TTC549 (cell line): ENCODE results near the gene MAPKAPK2.

ENCODE experiments used
- FAIRE-seq: peaks from 2 replicates; lab custom pipeline; 2012; peaks lifted over from hg19 to GRCh38; lab: Jason Lieb, UNC

The MAPKAPK2 gene

DNA sequence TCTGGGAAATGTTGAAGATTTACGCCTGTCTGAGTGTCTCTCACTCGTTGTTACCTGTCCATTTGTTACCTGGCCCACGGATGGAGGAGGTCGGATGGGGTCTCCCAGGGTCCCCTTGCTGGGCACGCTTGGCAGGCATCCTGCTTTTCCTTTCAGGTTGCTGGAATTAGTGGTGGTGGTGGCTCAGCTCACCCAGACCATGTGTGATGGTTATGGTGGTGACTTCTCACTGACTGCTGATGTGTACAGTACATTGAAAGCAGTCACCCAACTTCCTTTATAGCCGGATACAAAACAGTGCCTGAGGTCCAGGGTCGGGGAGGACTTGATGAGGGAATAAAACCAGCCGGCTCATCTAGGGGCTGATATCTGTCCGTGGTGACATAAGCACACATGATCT is 19.5 kb downstream of the MAPKAPK2 start:
- FAIRE-seq = no peak

DNA sequence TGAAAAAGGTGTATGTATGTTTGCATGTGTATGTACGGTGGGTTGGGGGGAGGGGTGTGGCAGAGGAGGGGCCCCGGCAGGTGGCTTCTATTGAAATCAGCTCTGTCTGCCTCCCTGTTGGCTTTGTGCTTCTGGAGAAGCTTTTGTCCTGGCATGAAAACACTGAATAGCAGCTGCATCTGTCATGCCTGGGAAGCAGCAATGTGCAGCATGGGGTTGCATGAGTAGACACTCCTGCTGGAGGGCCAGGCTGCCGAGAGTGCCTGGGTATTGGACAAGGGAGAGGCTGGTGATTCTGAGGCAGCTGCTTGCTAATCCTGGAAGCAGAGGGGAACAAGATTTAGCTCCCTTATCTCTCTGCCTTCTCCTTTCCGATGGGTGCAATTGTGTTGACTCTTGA is 20.5 kb downstream of the MAPKAPK2 start:
- FAIRE-seq = no peak

DNA sequence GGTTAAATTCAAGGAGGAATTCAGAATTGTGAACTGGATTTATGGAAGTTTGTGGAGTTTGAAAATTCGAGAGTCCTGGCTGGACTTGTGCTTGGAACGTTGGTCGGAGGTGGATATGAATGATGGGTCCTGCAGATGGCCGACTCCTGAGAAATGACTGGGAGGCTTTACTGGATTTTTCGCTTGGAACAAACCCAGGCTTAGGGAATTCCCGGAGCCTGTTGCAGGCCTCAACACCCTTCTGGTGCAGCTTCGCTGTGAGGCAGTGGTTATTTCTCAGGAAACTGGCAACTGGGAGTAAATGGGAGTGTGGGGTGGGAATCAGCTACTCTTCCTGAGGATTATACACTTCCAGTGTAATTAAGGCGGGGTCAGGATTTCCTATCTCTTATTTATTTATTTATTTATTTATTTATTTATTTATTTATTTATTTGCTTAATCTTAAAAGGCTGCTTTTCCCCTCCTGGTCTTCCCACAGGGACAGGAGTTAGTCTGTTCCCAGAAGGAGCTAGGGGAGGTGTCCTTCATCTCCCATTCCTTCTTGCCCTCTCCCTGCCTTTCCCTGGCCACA is 21.1 kb downstream of the MAPKAPK2 start:
- FAIRE-seq = no peak

DNA sequence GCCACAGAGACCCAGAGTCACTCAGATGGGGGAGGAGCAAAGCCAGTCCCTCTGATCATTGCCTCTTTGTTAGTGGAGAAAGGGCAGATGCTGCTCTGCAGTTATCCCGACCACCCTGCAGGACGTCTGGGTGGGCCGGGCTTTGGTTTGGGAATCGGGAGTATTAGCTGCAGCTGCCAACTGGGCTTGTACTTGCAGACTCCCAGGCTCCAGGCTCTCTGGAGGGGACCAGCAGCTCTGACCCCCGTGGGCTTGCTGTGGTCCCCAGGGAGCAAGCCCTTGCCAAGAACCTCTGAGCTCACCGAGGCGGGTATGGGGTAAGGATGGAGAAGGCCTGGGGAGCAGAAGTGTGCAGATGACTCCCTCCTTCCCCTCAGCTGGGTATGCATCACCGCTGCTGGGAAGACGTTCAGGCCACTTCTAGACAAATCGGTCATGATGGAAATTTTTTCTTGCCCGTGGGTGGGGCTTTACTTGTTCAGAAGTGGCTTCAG is 21.6 kb downstream of the MAPKAPK2 start:
- FAIRE-seq = no peak

DNA sequence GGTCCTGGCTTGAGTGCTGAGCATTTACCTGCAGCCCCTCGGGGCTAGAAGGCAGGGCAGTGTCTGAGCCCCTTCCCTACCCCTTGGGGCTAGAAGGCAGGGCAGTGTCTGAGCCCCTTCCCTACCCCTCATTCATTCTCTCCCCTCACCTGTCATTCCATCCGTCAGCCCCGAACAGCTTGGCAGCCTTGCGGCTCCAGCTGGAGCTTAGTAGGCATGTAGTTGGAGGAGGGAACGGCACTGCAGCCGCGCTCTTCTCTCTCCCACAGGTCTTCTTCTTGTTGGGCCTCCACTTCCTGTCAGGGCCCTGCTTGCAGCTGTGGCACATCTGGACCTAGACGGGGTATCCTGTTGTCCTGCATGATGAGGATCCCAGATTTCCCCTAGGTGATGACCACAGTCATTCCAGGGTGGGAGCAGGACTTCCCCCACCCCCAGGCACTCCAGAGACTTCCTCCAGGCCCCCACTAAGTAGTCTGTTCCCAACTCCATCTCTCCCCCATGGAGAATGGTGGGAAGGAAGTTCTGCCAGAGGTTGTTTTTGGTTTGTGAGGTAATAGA is 22.2 kb downstream of the MAPKAPK2 start:
- FAIRE-seq = no peak

DNA sequence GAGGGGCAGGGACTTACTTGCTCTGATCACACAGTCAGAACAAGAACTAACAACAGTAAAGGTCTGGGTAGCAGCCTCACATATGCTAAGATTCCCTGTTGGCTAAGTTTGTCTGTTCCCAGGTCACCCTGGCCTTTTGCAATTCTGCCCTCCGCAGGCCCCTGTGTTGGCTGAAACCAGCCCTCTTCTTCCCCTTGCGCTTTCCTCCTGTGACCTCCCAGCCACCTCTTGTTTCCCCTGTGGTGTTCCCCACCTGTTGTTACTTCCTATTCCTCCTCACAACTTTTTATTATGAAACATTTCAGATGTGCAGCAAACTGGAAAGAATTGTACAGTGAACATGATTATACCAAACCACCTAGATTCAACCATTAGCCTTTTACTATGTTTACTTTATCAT is 23.4 kb downstream of the MAPKAPK2 start:
- FAIRE-seq = no peak

DNA sequence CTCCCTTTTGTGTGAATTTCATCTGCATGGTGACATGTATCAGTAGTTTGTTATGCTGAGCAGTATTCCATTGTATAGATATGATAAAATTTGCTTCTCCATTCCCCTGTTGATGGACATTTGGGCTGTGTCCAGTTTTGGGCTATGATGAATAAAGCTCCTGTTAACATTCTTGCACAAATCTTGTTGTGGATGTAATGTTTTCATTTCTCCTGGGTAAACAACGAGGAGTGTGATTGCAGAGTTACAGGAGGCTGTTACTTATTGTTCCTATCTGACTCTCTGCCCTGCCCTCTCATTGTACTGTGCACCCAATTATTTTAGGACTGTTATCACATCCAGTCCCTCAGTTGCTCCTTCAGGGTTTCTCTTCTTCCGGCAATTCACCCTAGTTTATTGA is 24.2 kb downstream of the MAPKAPK2 start:
- FAIRE-seq = no peak

DNA sequence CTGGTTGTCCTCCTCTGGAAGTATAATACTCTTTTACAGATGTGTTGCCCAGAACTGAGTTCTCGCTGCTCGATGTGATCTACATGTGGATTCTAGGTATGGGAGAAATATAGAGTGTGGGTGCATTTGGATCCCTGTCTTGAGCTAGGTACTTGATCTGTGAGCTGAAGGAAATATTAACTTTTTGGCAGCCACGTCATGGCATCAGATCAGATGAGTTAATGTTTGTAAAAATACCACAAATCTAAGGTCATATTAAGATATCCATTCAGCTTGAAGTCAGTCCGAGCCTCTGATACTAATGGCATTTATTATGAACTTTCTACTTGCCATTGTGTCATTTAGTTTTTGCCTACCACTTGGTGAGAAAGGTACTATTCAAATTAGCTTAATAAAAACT is 24.6 kb downstream of the MAPKAPK2 start:
- FAIRE-seq = no peak

DNA sequence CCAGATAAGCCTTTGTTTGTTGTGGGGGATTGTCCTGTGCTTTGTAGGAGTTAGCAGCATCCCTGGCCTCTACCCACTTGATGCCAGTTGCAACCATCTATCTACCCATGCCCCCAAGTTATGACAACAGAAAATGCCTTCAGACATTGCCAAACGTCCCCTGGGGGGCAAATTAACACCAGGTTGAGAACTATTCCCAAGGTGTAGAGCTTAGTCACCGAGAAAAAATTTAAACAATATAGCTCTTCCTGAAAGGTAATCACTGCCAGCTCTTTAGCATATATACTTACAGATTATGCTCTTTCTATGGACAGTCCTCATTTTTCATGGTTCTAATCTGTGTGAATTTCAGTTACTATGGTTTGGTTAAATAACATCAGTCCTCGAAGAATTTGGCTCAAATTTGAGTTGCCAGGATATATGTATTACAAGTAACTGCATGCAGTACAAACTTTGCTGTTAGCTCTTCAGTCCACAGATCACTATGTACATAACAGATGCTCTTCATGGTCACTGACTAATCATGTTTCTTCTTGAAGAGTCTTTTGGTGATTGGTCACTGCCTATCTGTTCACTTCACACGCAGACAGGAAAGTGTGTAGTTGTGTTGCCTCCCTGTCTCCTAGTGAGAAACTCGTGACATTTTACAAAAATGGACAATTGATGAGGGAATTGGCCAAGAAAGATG is 25.2 kb downstream of the MAPKAPK2 start:
- FAIRE-seq = no peak

DNA sequence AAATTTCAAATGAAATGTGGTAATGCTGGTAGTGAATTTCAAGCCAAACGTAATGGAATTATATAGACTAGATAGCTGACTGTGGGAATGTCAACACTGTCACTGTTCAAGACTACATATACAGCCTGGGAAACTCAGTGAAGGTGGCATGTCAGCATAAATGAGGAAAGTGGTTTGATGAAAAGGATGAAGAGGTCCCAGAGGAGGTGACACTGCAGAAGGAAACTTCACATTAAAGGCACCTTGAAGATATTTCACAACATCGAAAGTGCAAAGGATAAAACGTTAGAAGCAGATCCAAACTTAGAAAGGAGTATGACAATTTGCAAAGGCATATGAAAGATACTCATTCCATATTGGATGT is 25.7 kb downstream of the MAPKAPK2 start:
- no peak for FAIRE-seq

DNA sequence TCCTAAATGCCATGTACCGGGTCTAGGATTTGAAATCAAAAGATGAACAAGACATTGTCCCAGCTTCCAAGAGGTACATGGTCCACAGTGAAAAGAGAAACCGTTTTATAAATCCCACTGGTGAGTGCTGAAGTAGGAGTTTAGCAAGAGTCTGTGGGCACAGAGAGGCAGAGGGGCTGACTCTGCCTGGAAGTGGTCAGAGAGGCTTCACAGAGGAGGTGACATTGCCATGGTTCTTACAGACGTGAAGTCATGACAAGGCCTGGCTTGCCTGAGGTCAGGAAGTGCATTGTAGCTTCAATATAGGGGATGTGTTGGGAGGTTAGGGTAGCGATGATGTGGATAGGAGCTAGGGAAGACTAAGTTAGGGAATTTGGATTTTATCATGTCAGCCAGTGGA is 28.4 kb downstream of the MAPKAPK2 start:
- no peak for FAIRE-seq

DNA sequence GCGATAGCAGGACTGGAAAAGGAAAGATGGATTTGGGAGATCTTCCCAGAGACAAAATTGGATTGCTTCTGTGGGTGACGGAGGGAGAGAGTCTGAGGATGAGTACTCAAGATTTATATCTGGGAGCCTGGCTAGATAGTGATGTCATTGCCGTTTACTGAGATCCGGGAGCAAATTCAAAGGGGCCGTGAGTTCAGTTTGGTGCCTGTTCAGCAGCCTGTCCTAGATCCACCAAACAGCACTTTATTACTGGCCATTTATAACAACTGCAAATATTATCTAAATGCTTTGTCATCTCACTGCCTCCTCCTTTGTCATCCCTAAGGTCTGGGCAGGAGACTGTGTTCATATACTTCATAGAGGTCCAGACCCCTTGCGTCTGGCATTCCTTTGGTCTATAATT is 29.2 kb downstream of the MAPKAPK2 start:
- FAIRE-seq = no peak

DNA sequence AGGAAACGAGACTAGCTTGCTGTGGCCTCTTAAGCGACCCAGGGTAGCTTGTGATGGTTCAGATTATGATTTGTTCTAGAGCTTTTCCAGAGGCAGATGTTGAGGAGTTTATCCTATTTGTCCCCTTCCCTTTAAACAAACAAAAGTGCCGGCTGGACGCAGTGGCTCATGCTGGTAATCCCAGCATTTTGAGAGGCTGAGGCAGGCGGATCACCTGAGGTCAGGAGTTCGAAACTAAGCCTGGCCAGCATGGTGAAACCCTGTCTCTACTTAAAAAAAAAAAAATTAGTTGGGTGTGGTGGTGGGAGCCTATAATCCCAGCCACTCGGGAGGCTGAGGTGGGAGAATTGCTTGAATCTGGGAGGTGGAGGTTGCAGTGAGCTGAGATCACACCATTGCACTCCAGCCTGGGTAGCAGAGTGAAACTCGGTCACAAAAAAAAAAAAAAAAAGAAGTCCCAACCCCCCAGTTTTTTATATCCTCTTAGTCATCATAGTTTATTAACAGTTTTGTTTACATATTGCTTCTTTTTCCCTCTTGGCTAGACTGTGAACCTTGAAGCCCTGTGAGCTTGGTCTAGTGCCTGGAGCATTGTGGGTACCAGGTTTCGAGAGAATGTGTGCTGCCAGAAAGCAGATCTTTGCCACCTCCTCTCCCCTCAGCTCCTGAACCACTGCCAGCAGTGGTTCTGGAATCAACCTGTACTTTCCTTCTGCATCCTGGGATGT is 29.8 kb downstream of the MAPKAPK2 start:
- no peak for FAIRE-seq

DNA sequence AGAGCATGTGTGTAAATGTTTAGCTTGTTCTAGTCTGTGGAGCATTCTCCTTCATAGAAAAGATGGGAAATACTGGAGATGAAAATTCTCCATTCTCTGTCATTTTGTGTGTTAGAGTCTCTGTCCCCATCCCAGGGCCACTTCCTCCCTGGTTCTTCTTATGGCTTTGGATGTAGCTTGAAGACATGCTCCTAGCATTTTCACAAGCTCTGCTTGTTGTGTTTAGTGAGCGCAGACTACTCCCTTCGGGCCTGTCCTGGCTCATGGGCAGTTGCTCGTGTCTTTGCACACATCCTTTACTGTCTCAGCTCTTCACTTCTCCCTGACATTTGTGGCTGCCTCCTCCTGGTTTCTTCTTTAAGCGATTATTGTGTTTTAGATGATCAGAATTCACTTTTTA is 30.4 kb downstream of the MAPKAPK2 start:
- FAIRE-seq = no peak

DNA sequence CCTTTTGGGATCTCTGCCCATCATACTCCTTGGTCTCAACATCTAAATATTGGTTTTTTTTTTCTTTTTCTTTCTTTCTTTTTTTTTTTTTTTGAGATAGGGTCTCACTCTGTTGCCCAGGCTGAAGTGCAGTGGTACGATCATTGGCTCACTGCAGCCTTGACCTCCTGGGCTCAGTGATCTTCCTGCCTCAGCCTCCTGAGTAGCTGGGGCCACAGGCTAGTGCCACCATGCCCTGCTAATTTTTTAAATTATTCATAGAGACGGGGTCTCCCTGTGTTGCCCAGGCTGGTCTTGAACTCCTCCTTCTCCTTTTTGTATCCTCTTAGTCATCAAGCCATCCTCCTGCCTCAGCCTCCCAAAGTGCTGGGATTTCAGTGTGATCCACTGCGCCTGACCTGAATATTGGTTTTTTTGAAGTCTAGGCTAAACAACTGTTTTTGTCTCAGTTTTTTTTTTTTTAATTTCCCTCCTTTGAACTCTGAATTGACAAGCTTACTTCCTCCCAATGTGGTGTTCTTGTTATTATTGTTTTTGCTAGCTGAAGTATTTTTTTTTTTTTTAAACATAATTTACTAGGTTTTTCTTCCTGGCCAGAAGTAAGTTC is 30.9 kb downstream of the MAPKAPK2 start:
- FAIRE-seq = no peak

DNA sequence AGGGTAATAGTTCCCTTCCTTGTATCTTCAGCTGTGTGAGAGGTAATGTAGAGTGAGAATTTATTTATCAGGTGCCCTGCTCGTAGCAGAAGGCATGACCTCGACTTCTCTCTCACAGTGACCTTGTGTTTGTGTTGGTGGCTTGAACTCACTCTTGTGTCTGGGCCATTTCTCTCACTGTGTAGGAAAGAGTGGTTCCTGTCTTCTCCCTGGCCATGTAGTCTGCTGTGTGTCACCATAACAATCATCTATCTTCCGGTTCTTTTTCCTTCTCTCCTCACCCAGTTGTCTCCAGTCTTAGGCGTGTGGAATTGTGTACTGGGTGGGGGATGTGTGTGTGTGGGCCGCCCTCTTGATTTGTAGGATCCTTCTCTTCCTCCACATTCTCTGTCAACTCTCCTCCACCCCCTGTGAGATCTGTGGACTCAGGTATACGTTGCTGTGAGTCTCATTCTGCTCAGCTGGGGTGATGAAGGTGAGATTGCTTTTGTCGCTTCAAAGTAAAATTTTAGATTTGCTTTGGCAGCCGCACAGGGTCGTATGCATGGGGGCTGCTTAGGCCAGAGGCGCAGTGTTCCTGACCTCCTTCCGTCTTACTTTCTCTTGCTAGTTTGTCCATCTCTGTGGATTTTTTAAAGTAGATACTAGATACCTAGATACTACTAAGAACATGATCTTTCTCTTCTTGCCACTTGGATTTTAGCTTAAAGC is 31.6 kb downstream of the MAPKAPK2 start:
- no peak for FAIRE-seq

DNA sequence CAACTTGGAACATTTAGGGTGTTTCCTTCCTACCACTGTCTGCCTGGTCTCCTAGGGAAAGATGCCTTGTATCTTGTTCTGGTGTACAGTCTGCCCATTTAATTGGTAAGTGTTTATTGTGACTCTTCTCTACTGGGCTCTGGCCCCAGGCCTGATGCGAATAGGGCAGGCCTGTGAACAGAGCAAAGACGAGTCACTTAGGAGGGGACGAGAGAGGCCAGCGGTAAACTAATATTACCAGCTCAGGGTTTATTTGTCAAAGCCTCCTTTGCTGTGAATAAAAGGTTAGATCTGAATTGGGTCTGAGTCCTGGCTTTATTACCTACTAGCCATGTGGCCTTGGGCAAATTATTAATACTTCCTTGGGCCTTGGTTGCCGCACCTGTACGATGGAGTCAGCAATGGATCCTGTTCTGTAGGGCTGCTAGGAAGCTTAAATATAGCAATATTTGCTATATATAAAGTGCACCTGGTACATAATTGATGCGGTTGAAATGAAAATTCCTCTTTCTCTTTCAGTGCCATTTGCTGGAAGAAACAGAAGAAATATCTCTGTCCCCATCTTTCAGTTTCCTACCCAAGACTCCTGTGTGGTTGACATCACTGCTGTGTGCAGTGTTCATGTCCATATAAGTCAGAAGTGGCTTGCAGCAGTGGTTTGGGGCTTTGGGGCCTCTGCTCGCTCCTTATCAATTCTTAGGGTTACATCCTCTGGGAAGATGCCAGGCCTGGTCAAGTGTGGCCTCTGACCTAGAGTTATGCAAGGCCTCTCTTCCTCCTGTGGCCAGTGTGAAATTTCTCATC is 32.4 kb downstream of the MAPKAPK2 start:
- FAIRE-seq = no peak

DNA sequence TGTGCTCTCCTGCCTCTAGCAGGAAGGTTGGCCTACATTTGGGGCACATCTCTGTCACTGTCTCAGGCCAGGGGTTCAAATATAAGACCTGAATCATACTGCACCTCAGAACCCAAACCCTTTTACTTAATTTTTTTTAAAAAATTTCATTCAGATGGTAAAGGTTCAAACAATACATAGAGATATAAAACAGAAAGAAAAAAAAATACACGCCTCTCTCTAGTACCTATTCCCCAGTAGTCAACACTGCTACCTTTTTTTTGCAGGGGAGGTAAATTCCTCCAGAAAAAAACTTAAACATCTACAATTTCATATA is 32.9 kb downstream of the MAPKAPK2 start:
- no peak for FAIRE-seq

DNA sequence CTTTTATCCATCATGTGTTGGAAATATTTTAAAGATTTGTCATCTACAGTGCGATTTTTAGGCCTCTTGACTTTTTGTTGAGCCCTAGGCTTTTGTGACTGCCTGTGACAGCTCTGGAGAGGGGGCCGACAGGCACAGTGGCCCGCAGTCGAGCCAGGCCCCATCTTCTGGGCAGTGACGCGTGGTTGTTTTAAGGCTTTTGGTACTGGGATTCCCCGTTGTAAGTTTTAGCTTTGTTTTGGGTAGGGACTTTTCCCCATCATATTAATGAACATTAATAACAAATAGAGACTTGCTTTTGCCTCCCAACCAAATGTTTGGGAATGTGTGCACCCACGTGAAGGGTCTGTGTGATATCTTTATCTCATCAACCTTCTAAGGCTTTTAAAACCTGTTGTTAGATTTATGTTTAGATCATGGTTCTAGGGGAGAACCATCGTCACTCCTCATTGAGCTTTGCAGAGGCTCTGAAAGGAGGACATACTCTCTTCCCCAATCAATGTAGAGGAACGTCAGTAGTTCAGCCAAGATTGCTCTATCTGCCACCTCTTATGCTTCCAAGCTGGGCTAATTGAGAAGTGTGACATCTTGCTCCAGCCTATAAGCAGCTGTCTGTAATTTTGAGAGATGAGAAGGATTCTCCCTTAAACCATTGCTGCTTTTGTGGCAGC is 34.6 kb downstream of the MAPKAPK2 start:
- FAIRE-seq = no peak

DNA sequence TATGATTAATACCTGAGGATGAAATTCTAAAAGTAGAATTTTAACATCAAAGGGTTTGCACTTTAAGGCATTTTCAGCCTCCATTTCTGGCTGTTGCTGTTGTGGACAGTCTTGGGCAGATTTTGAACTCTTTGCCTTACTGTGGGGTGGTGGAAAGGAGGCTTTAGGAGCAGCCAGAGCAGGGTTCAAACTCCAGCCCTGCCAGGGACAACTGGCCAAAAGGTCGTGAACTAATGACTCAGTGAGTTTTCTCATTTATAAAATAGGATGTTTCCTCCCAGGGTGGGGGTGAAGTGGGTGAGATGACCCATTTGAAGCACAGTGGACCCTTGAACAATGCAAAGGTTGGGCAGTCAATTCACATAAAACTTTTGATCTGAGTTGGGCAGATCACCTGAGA is 36.7 kb downstream of the MAPKAPK2 start:
- no peak for FAIRE-seq
